ENCODE data around the gene STN1. TPM values are rescaled to one million over a fixed set of nuclear protein-coding genes. Genes with fewer than 3 reads are reported as not detected.

STN1 gene
- total RNA-seq, 1 donor from 2014 or later = 24.5 TPM

GRCh38 chr10:103855852-103856796 is 61.9 kb downstream of the STN1 start:
- peak overlapping the region in 1 of 2 donors; percentile 57 for H3K27ac ChIP-seq
- no peak for TF ChIP-seq CTCF (IDR thresholded peaks at IDR 0.05)
- intact Hi-C loops (cut with DNase I) = loop anchor here (2.0 to 5.0 kb wide), 2 partner anchors 37 to 84 kb away; no protein-coding TSS in a partner anchor

GRCh38 chr10:103855424-103855823 is 62.6 kb downstream of the STN1 start, which contains the start of gene SH3PXD2A:
Gene SH3PXD2A, minus strand, starts transcription at chr10:103855576. Its CDS starts 310 bp downstream, at chr10:103855266.
- Histone ChIP-seq H3K27me3 (no peaks in the 10 kb centered on the region), H3K36me3 (no peaks in the 10 kb centered on the region), H3K4me1 (peaks cover 5 to 38% of the 10 kb centered on the region in 2 donors), H3K4me3 (peak within 1 kb of the TSS; percentile 75 to 78), H3K27ac (peak within 1 kb of the TSS; percentile 36 to 57), H3K9me3 (no peaks in the 10 kb centered on the region)
- TF ChIP-seq CTCF (IDR thresholded peaks at IDR 0.05) = peak in 1 of 3 experiments; percentile 19
- intact Hi-C loops (cut with DNase I) = loop anchor here (2.0 to 5.0 kb wide), 2 partner anchors 37 to 83 kb away; no protein-coding TSS in a partner anchor
- DNase-seq (ENCODE audit: low spot score in 2 of 2) = no peak

More at GRCh38 chr10:103855852-103856796, 61.9 kb downstream of the STN1 start:
- Histone ChIP-seq H3K36me3 (no peaks in the 10 kb centered on the region), H3K4me3 (peak overlapping the region; percentile 75 to 78), H3K27me3 (no peaks in the 10 kb centered on the region), H3K9me3 (no peaks in the 10 kb centered on the region), H3K4me1 (peaks cover 0 to 32% of the 10 kb centered on the region in 2 donors)
- no peak for DNase-seq (ENCODE audit: low spot score in 2 of 2)

- Histone ChIP-seq H3K9me3 (no peaks in the 10 kb centered on the region), H3K4me3 (peak overlapping the region; percentile 75 to 78), H3K36me3 (no peaks in the 10 kb centered on the region), H3K27ac (peak overlapping the region; percentile 36 to 45), H3K4me1 (peaks cover 6 to 42% of the 10 kb centered on the region in 2 donors), H3K27me3 (no peaks in the 10 kb centered on the region)
- intact Hi-C loops (cut with DNase I) = loop anchor here (2.0 to 5.0 kb wide), 2 partner anchors 36 to 83 kb away; no protein-coding TSS in a partner anchor
- TF ChIP-seq CTCF (IDR thresholded peaks at IDR 0.05) = peak in 1 of 3 experiments; percentile 27
- DNase-seq (ENCODE audit: low spot score in 2 of 2) = no peak
Observed at GRCh38 chr10:103854686-103855391, 63.1 kb downstream of the STN1 start.

- no peaks in the 10 kb centered on the region for H3K9me3 ChIP-seq
- peak overlapping the region; percentile 75 to 78 for H3K4me3 ChIP-seq
- peak overlapping the region; percentile 36 to 45 for H3K27ac ChIP-seq
- no peaks in the 10 kb centered on the region for H3K36me3 ChIP-seq
- TF ChIP-seq CTCF (IDR thresholded peaks at IDR 0.05) = no peak
- H3K27me3 ChIP-seq = no peaks in the 10 kb centered on the region
- intact Hi-C loops (cut with DNase I) = loop anchor here (2.0 kb wide), 1 partner anchor 35 kb away; no protein-coding TSS in a partner anchor
- H3K4me1 ChIP-seq = peaks cover 10 to 48% of the 10 kb centered on the region in 2 donors
- DNase-seq (ENCODE audit: low spot score in 2 of 2) = no peak
Observed at GRCh38 chr10:103854265-103854685, 63.7 kb downstream of the STN1 start.

Data from ascending aorta (tissue), 2 donors.